NK-92 treated with Interleukin-12 subunit alpha and Interleukin-12 subunit beta, amount 100 ng/mL, for 24 hours (cell line): ENCODE data around the gene ANKS6.

Source experiments
- DNase-seq: peaks from one replicate; lab custom pipeline; 2025; lab: John Stamatoyannopoulos, UW

The ANKS6 gene

GRCh38 chr9:98811051-98811650, 14.8 kb upstream of the ANKS6 start:
- no peak for DNase-seq

GRCh38 chr9:98810102-98810842, 13.9 kb upstream of the ANKS6 start:
- no peak for DNase-seq

GRCh38 chr9:98809311-98810101, 13.2 kb upstream of the ANKS6 start:
- DNase-seq: no peak

- no peak for DNase-seq
Observed at GRCh38 chr9:98808875-98809274, 12.5 kb upstream of the ANKS6 start.

- DNase-seq: no peak
Observed at GRCh38 chr9:98808411-98808815, 12.1 kb upstream of the ANKS6 start.

- no peak for DNase-seq
Observed at GRCh38 chr9:98807814-98808195, 11.4 kb upstream of the ANKS6 start.

- no peak for DNase-seq
Observed at GRCh38 chr9:98807070-98807813, 10.9 kb upstream of the ANKS6 start, which contains the start of gene GALNT12. TSS of gene GALNT12 (plus strand) at chr9:98807670. CDS start at chr9:98807699, 29 bp downstream.

- no peak for DNase-seq
Observed at GRCh38 chr9:98806394-98807035, 10.2 kb upstream of the ANKS6 start.

- DNase-seq: peak; percentile 9
Observed at GRCh38 chr9:98805506-98806272, 9.3 kb upstream of the ANKS6 start.

GRCh38 chr9:98804083-98804482, 7.7 kb upstream of the ANKS6 start:
- DNase-seq: no peak

GRCh38 chr9:98801969-98802371, 5.6 kb upstream of the ANKS6 start:
- DNase-seq: no peak

- no peak for DNase-seq
Observed at GRCh38 chr9:98801561-98801960, 5.2 kb upstream of the ANKS6 start.

- no peak for DNase-seq
Observed at GRCh38 chr9:98798254-98798653, 1.9 kb upstream of the ANKS6 start.

- no peak for DNase-seq
Observed at GRCh38 chr9:98797491-98797890, 1.1 kb upstream of the ANKS6 start.

GRCh38 chr9:98795970-98796363, 388 bp downstream of the ANKS6 start:
- DNase-seq: no peak

- DNase-seq: no peak
Observed at GRCh38 chr9:98795295-98795955, 930 bp downstream of the ANKS6 start.

GRCh38 chr9:98794802-98795201, 1.6 kb downstream of the ANKS6 start:
- DNase-seq: no peak

GRCh38 chr9:98793031-98793430, 3.3 kb downstream of the ANKS6 start:
- DNase-seq: no peak

GRCh38 chr9:98791608-98792490, 4.5 kb downstream of the ANKS6 start:
- no peak for DNase-seq
